RWPE2 (cell line): ENCODE results near the gene IRS2.

Experiments
- ATAC-seq: fragments of 200-7000 bp; cut with Tn5 transposase; 3 replicates; pipeline ENCODE4 v1.9.1; 2021; ENCODE audit warnings: low read depth
- DNase-seq: peaks from one replicate; pipeline ENCODE4 v3.0.0-alpha.2; 2020; ENCODE audit warnings: low spot score
- H3K27ac ChIP-seq: fragments of 450-650 bp; 2 replicates; pipeline ENCODE4 v1.5.1; 2017; ENCODE audit warnings: mild to moderate bottlenecking; ENCODE audit not compliant: poor library complexity, severe bottlenecking
- H3K27me3 ChIP-seq: fragments of 250-450 bp; sonication (Bioruptor Pico); 2 replicates; pipeline ENCODE4 v1.5.1; 2021; ENCODE audit warnings: mild to moderate bottlenecking, moderate library complexity; ENCODE audit not compliant: insufficient read depth, poor library complexity, severe bottlenecking
- H3K36me3 ChIP-seq: fragments of 250-450 bp; sonication (Bioruptor Pico); 2 replicates; pipeline ENCODE4 v1.5.1; 2020; ENCODE audit warnings: low read depth, mild to moderate bottlenecking, moderate library complexity
- H3K4me1 ChIP-seq: fragments of 250-450 bp; sonication (Bioruptor Pico); 2 replicates; pipeline ENCODE4 v1.5.1; 2021; ENCODE audit warnings: mild to moderate bottlenecking, moderate library complexity; ENCODE audit not compliant: insufficient read depth, poor library complexity, severe bottlenecking
- H3K4me3 ChIP-seq: fragments of 250-450 bp; sonication (Bioruptor Pico); 2 replicates; pipeline ENCODE4 v1.5.1; 2021; ENCODE audit warnings: mild to moderate bottlenecking, moderate library complexity; ENCODE audit not compliant: severe bottlenecking
- H3K9me3 ChIP-seq: fragments of 250-450 bp; sonication (Bioruptor Pico); 2 replicates; pipeline ENCODE4 v1.5.1; 2021; ENCODE audit warnings: mild to moderate bottlenecking, moderate library complexity; ENCODE audit not compliant: severe bottlenecking
- CTCF ChIP-seq: fragments of 450-650 bp; IDR thresholded peaks from one replicate; pipeline ENCODE4 v1.5.1; 2017; ENCODE audit warnings: mild to moderate bottlenecking, moderate library complexity; ENCODE audit not compliant: poor library complexity, severe bottlenecking

Gene IRS2

GRCh38 chr13:109728791-109729731, 57.3 kb downstream of the IRS2 start:
- ATAC-seq (no peak), DNase-seq (no peak)
- Histone ChIP-seq H3K36me3 (no peaks in the 10 kb centered on the region), H3K9me3 (no peaks in the 10 kb centered on the region), H3K4me1 (no peaks in the 10 kb centered on the region), H3K27me3 (no peaks in the 10 kb centered on the region), H3K4me3 (no peak overlapping the region), H3K27ac (no peak overlapping the region)
- no peak for TF ChIP-seq CTCF

GRCh38 chr13:109728061-109728460, 58.3 kb downstream of the IRS2 start:
- DNase-seq (no peak), ATAC-seq (no peak)
- Histone ChIP-seq H3K27me3 (no peaks in the 10 kb centered on the region), H3K27ac (no peak overlapping the region), H3K4me1 (no peaks in the 10 kb centered on the region), H3K4me3 (no peak overlapping the region), H3K36me3 (no peaks in the 10 kb centered on the region), H3K9me3 (no peaks in the 10 kb centered on the region)
- no peak for TF ChIP-seq CTCF

- ATAC-seq: no peak
- no peak for DNase-seq
- Histone ChIP-seq H3K9me3 (no peaks in the 10 kb centered on the region), H3K36me3 (no peaks in the 10 kb centered on the region), H3K27me3 (no peaks in the 10 kb centered on the region), H3K27ac (no peak overlapping the region), H3K4me1 (no peaks in the 10 kb centered on the region), H3K4me3 (no peak overlapping the region)
- no peak for TF ChIP-seq CTCF
These were observed 59.1 kb downstream of the IRS2 start for GRCh38 chr13:109727251-109727650.

- Histone ChIP-seq H3K36me3 (no peaks in the 10 kb centered on the region), H3K27ac (no peak overlapping the region), H3K9me3 (no peaks in the 10 kb centered on the region), H3K27me3 (no peaks in the 10 kb centered on the region), H3K4me1 (no peaks in the 10 kb centered on the region), H3K4me3 (no peak overlapping the region)
- no peak for TF ChIP-seq CTCF
- DNase-seq (no peak), ATAC-seq (no peak)
These were observed 60.3 kb downstream of the IRS2 start for GRCh38 chr13:109725995-109726637.
